ENCODE results near the gene PLEKHG4. TPM values are rescaled to one million over a fixed set of nuclear protein-coding genes. Genes with fewer than 3 reads are reported as not detected.

The PLEKHG4 gene
- total RNA-seq, 1 experiment from 2014 or later, result 15.1 TPM

DNA sequence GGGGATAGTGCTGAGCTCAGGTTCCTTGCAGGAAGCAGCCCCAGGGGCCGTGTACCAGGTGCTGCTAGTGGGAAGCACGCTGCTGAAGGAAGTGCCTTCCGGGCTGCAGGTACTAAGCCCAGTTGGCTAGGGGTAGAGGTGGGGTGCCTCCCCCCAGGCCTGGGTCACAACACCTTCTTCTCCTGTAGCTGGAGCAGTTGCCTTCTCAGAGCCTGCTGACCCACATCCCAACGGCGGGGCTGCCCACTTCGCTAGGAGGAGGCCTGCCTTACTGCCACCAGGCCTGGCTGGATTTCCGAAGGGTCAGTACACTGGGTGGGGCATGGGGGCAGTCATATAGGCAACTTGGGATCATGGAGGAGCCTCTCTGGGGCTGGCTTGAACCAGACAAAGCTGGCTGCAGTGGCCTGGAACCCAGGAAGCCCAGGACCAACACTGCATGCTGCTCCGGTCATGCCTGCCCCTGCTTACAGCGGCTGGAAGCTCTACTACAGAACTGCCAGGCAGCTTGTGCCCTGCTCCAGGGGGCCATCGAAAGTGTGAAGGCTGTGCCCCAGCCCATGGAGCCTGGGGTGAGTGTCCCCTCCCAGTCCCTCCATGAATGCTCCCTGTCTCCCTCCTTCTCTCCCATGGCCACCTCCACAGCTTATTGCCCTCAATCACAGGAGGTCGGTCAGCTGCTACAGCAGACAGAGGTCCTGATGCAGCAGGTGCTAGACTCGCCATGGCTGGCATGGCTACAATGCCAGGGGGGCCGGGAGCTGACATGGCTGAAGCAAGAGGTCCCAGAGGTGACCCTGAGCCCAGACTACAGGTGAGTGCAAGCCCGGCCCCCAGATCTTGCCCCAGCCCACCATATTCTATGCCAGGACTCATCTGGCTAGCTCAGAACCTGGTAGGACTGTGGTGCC lies 2.5 kb downstream of the PLEKHG4 start:
- Histone ChIP-seq H3K27ac (no peak overlapping the region), H3K9me3 (replicated peaks) (peaks cover 3% of the 10 kb centered on the region; the same call in 1 of the 2 replicates), H3K4me1 (replicated peaks) (peaks cover 32% of the 10 kb centered on the region), H3K36me3 (peaks cover 3% of the 10 kb centered on the region), H3K27me3 (replicated peaks) (no peaks in the 10 kb centered on the region), H3K4me3 (no peak overlapping the region)
- DNase-seq (ENCODE audit: low read depth in 1 of 2, low spot score in 2 of 2), result no peak

DNA sequence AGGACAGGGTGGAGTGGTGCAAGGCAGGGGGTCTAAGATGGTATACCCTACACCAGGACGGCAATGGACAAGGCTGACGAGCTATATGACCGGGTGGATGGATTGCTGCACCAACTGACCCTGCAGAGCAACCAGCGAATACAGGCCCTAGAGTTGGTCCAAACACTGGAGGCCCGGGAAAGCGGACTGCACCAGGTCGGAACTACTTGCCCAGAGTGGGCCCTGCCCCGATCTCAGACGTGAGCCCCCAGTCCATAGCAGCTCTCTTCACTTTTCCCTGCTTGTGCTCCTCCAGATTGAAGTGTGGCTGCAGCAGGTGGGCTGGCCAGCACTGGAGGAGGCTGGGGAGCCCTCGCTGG lies 3.1 kb downstream of the PLEKHG4 start:
- no peak for DNase-seq (ENCODE audit: low read depth in 1 of 2, low spot score in 2 of 2)
- Histone ChIP-seq H3K4me3 (no peak overlapping the region), H3K36me3 (no peaks in the 10 kb centered on the region), H3K27me3 (replicated peaks) (no peaks in the 10 kb centered on the region), H3K9me3 (replicated peaks) (peaks cover 3% of the 10 kb centered on the region; the same call in 1 of the 2 replicates), H3K27ac (no peak overlapping the region), H3K4me1 (replicated peaks) (peaks cover 26% of the 10 kb centered on the region)

DNA sequence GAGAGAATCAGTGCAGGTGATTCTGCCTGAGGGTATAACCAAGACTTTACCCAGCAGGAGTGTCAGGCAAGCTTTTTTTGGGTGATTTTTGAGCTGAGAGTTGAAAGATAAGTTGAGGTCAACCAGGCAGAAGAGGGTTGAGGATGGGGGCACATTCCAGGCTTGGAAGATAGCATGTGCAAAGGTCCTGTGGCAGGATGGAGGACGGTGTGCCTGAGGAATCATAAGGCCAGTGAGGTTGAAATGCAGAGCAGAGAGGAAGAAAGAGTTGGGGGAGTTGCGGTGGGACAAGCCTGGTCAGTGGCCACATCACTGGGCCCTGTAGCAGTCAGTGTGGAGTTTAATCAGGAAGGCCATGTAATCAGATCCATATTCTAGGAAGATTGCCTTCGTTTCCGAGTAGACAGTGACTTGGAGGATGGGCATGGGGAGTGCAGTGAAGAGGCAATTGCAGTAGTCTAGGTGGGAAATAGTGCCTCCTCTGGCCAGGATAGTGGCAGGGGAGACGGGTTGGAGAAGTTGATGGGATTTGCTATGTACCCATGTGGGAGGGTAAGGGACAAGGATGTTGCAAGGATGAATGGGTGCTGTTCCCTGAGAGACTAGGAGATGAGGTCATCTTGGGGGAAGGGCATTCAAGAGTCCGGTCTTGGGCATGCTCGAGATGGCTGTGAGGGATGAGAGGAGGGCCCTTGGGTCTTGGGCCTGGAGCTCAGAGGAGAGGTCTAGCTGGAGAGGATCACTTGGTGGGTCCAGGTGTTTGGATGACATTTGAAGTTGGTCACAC lies 3.9 kb downstream of the PLEKHG4 start:
- H3K27ac ChIP-seq, result no peak overlapping the region
- no peak for DNase-seq (ENCODE audit: low read depth in 1 of 2, low spot score in 2 of 2)

DNA sequence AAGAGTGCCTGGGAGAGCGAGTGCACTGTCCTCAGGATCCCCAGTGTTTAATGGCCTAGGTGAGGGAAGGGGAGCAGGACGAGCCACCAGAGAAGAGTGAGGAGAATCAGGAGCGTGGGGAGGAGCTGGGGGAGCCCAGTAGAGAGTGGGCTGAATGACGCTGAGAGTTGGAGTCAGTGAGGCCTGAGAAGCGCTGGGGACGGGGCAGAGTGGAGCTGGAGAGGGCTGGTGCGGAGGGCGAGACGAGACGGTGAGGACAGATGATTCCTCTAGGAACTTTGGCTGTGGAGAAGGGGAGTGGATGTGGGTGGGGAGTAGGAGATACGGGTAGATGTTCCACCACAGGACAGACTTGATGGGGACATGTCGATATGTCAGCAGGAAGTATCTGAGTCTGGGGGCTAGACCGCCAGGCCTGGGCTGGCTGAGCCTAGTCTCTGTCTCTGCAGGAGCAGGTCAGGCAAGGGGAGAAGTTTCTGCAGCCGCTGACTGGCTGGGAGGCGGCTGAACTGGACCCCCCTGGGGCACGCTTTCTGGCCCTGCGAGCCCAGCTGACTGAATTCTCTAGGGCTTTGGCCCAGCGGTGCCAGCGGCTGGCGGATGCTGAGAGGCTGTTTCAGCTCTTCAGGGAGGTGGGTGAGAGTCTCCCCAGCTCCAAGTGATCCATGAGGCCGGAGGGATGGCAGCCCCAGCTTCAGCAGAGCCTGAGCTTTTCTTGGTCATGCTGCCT lies 4.7 kb downstream of the PLEKHG4 start:
- Histone ChIP-seq H3K4me3 (no peak overlapping the region), H3K4me1 (replicated peaks) (peaks cover 10% of the 10 kb centered on the region), H3K27me3 (replicated peaks) (no peaks in the 10 kb centered on the region), H3K36me3 (no peaks in the 10 kb centered on the region), H3K9me3 (replicated peaks) (peaks cover 3% of the 10 kb centered on the region; the same call in 1 of the 2 replicates), H3K27ac (no peak overlapping the region)
- no peak for DNase-seq (ENCODE audit: low read depth in 1 of 2, low spot score in 2 of 2)

More for the DNA sequence above, 3.9 kb downstream of the PLEKHG4 start:
- Histone ChIP-seq H3K4me3 (no peak overlapping the region), H3K27me3 (replicated peaks) (no peaks in the 10 kb centered on the region), H3K4me1 (replicated peaks) (peaks cover 18% of the 10 kb centered on the region), H3K36me3 (no peaks in the 10 kb centered on the region), H3K9me3 (replicated peaks) (peaks cover 3% of the 10 kb centered on the region; the same call in 1 of the 2 replicates)

DNA sequence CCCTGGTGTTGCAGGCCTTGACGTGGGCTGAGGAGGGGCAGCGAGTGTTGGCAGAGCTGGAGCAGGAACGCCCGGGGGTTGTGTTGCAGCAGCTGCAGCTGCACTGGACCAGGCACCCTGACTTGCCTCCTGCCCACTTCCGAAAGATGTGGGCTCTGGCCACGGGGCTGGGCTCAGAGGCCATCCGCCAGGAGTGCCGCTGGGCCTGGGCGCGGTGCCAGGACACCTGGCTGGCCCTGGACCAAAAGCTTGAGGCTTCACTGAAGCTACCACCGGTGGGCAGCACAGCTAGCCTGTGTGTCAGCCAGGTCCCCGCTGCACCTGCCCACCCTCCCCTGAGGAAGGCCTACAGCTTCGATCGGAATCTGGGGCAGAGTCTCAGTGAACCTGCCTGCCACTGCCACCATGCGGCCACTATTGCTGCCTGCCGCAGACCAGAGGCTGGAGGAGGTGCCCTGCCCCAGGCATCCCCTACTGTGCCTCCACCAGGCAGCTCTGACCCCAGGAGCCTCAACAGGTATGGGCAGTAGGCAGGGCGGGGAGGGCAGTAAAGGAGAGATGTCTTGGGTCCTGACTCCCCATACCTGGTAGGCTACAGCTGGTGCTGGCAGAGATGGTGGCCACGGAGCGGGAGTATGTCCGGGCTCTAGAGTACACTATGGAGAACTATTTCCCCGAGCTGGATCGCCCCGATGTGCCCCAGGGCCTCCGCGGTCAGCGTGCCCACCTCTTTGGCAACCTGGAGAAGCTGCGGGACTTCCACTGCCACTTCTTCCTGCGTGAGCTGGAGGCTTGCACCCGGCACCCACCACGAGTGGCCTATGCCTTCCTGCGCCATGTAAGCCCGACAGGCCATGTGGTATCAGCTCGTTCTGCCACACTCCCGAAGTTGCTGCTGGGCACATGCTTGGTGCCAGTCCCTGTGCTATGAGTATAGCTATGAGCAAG lies 5.6 kb downstream of the PLEKHG4 start:
- H3K36me3 ChIP-seq, result no peaks in the 10 kb centered on the region
- no peak overlapping the region for H3K27ac ChIP-seq
- H3K27me3 ChIP-seq (replicated peaks), result no peaks in the 10 kb centered on the region
- H3K4me3 ChIP-seq, result no peak overlapping the region
- no peak for DNase-seq (ENCODE audit: low read depth in 1 of 2, low spot score in 2 of 2)
- peaks cover under 1% of the 10 kb centered on the region; the same call in 1 of the 2 replicates for H3K4me1 ChIP-seq (replicated peaks)
- H3K9me3 ChIP-seq (replicated peaks), result no peaks in the 10 kb centered on the region

DNA sequence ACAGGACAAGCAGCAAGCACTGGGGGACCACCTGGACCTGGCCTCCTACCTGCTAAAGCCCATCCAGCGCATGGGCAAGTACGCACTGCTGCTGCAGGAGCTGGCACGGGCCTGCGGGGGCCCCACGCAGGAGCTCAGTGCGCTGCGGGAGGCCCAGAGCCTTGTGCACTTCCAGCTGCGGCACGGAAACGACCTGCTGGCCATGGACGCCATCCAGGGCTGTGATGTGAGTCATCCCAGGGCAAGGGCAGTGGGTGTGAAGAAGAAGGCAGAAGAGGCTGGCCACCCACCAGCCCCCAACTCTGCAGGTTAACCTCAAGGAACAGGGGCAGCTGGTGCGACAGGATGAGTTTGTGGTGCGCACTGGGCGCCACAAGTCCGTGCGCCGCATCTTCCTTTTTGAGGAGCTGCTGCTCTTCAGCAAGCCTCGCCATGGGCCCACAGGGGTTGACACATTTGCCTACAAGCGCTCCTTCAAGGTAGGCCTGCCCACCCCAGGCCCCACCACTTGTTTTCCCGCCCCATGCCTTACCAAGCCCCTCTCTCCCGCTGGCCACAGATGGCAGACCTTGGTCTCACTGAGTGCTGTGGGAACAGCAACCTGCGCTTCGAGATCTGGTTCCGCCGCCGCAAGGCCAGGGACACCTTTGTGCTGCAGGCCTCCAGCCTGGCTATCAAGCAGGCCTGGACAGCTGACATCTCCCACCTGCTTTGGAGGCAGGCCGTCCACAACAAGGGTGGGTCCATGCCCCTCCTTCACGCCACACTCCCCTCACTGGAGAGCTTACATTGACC lies 7.3 kb downstream of the PLEKHG4 start:
- Histone ChIP-seq H3K27ac (no peak overlapping the region), H3K4me1 (replicated peaks) (peaks cover 7% of the 10 kb centered on the region), H3K9me3 (replicated peaks) (no peaks in the 10 kb centered on the region), H3K27me3 (replicated peaks) (no peaks in the 10 kb centered on the region), H3K36me3 (no peaks in the 10 kb centered on the region), H3K4me3 (no peak overlapping the region)
- no peak for DNase-seq (ENCODE audit: low read depth in 1 of 2, low spot score in 2 of 2)

DNA sequence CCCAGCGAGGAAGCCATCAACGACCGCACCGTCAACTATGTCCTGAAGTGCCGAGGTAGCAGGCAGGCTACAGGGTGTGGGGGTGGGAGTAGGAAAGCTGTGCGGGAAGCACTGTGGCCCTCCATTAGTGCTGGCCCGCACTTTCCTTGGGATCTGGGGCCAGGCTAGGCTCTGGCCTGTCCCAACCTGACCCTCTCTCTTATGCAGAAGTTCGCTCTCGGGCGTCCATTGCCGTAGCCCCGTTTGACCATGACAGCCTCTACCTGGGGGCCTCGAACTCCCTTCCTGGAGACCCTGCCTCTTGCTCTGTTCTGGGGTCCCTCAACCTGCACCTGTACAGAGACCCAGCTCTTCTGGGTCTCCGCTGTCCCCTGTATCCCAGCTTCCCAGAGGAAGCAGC lies 8.6 kb downstream of the PLEKHG4 start:
- no peaks in the 10 kb centered on the region for H3K27me3 ChIP-seq (replicated peaks)
- DNase-seq (ENCODE audit: low read depth in 1 of 2, low spot score in 2 of 2), result no peak
- no peak overlapping the region for H3K4me3 ChIP-seq
- H3K9me3 ChIP-seq (replicated peaks), result no peaks in the 10 kb centered on the region
- no peak overlapping the region for H3K27ac ChIP-seq
- no peaks in the 10 kb centered on the region for H3K36me3 ChIP-seq
- peaks cover 7% of the 10 kb centered on the region for H3K4me1 ChIP-seq (replicated peaks)

DNA sequence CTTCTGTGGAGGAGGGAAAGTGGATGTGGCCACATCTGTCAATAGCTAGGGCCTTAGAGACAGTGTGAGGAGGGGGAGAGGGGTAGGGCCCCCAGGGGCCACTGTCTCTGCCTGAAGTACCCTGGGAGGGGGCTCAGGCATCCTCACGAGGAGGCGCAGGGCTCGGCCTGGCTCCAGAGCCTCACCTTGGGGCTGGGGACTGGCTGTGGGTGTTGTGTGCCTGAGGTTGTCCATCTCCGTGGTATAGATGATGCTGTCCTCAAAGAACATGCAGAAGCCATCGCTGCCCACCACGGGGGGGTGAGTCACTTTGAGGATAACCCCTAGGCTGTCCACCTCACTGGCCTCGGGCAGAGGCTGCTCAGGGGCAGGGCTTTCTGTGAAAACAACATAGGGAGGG lies 12.1 kb downstream of the PLEKHG4 start:
- peaks cover 13% of the 10 kb centered on the region for H3K4me1 ChIP-seq (replicated peaks)
- DNase-seq (ENCODE audit: low read depth in 1 of 2, low spot score in 2 of 2), result no peak
- H3K36me3 ChIP-seq, result no peaks in the 10 kb centered on the region
- no peaks in the 10 kb centered on the region for H3K27me3 ChIP-seq (replicated peaks)
- no peak overlapping the region for H3K4me3 ChIP-seq
- H3K27ac ChIP-seq, result no peak overlapping the region
- H3K9me3 ChIP-seq (replicated peaks), result no peaks in the 10 kb centered on the region

DNA sequence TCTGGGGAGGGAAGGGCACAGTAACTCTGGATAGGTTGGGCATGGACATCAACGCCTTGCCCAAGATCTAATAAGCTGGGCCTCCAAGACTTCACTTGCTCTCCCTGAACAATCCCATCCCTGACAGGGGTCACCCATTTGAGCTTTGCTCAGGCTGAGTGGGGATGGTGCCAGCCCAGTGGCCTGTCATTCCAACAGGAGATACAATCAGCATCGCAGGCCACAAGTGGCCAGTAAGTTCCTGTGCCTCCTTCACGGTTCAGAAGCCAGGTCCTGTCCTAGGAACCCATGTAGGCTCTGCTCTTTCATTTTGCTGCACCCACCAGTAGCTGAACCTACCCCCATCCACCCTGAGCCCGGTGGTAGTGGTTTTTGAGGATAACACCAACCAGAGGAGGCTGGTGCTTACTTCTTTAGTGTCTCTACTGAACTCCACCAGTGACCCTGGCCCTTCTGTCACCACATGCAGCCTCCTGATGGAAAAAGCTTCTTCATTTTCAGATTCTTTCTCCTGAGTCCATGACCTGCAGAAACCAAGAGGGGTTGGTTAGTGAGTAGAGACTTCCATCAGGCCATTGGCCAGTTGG lies 14.9 kb downstream of the PLEKHG4 start:
- Histone ChIP-seq H3K27me3 (replicated peaks) (no peaks in the 10 kb centered on the region), H3K27ac (no peak overlapping the region), H3K36me3 (no peaks in the 10 kb centered on the region), H3K4me1 (replicated peaks) (peaks cover 18% of the 10 kb centered on the region), H3K4me3 (no peak overlapping the region), H3K9me3 (replicated peaks) (no peaks in the 10 kb centered on the region)
- no peak for DNase-seq (ENCODE audit: low read depth in 1 of 2, low spot score in 2 of 2)

DNA sequence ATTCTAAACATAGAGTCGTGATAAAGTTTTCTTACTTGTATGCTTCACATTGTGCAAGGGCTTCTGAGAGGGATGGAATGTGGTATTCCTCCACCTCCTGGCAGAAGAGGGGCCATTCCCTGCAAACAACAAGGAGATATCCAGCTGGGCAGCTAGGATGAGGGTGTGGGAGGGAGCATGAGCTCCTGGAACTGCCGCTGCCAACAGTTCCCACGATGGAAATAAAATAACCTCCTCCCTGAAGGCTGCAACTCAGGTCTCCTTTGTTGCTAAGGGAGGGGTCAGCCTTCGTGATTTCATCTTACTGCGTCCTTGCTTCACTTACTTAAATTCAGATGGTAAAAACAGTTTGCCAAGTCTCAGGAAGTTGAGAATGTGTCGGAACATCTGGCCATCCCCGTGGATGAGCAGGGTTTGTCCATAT lies 15.6 kb downstream of the PLEKHG4 start:
- Histone ChIP-seq H3K27ac (no peak overlapping the region), H3K4me1 (replicated peaks) (peaks cover 18% of the 10 kb centered on the region), H3K27me3 (replicated peaks) (no peaks in the 10 kb centered on the region), H3K36me3 (no peaks in the 10 kb centered on the region), H3K4me3 (no peak overlapping the region), H3K9me3 (replicated peaks) (no peaks in the 10 kb centered on the region)
- DNase-seq (ENCODE audit: low read depth in 1 of 2, low spot score in 2 of 2), result no peak

DNA sequence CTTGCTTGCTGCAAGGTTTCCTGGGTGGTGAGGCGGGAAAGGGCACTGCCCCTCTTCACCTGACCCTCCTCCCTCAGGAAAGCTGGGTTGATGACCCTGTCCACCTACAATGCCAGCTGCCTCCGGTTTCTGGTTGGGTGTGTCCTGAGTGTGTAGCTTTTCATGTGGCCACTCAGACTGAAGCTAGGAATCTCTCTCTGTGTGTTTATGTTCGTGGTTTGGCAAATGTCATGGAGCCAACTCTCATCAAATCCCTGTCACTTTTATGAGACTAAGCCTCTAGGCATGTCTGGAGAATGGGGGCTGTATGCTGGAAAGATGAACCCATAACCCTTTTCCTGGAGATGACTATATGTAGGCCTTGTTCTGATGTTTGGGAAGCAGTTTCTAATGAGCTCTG lies 17.1 kb downstream of the PLEKHG4 start:
- Histone ChIP-seq H3K4me1 (replicated peaks) (peaks cover 12% of the 10 kb centered on the region), H3K27me3 (replicated peaks) (no peaks in the 10 kb centered on the region), H3K4me3 (no peak overlapping the region), H3K36me3 (no peaks in the 10 kb centered on the region), H3K27ac (no peak overlapping the region), H3K9me3 (replicated peaks) (no peaks in the 10 kb centered on the region)
- peak in 1 of 2 experiments; percentile 56 for DNase-seq (ENCODE audit: low read depth in 1 of 2, low spot score in 2 of 2)

DNA sequence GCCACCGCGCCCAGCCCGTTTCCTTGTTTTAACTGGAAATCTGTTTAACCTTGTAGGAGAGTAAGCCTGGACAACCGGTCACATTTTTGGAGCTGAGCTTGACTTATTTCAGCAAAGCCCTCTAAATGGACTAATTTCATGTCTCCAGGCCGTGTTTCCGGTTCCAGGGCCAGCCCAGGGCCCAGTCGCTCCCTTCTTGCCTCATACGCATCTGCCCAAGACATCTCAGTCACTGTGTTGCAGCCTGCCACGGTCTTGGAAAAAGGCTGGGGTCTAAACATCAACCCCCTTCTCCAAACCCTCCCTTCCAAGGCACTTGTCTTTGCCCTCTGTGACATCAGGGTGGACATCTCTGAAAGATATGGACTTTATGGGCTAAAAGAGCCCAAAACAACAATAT lies 18.9 kb downstream of the PLEKHG4 start:
- H3K27ac ChIP-seq, result no peak overlapping the region
- H3K4me1 ChIP-seq (replicated peaks), result peaks cover 12% of the 10 kb centered on the region
- no peaks in the 10 kb centered on the region for H3K27me3 ChIP-seq (replicated peaks)
- DNase-seq (ENCODE audit: low read depth in 1 of 2, low spot score in 2 of 2), result no peak
- H3K4me3 ChIP-seq, result no peak overlapping the region
- no peaks in the 10 kb centered on the region for H3K36me3 ChIP-seq
- no peaks in the 10 kb centered on the region for H3K9me3 ChIP-seq (replicated peaks)

All from SJSA1 (cell line).